Right renal cortex interstitium (tissue), 3 donors: Measurements from ENCODE around the gene CCDC74B. TPM values are rescaled to one million over a fixed set of nuclear protein-coding genes. Genes with fewer than 3 reads are reported as not detected.
"Not testable (repeated sequence)": the region's sequence is repeated elsewhere in the genome, so short reads cannot be mapped to it uniquely, and the experiment has no call there.

Experiments
- DNase-seq, 3 donors: peaks; one replicate each; pipeline ENCODE4 v3.0.0-alpha.2; 2013; ENCODE audit warnings: low read depth in 3 of 3, low spot score in 2 of 3
- polyA plus RNA-seq, 3 donors: library from polyadenylated mRNA; unstranded; fragments of 120-200 nt; gene quantifications; one replicate each; pipeline ENCODE4 v1.2.1, GENCODE V29; 2013; ENCODE audit not compliant: insufficient read length in 3 of 3

The CCDC74B gene
- polyA plus RNA-seq, 3 donors = 8.6 to 12.4 (median 11.6) TPM

- not testable (repeated sequence) for DNase-seq
Observed at GRCh38 chr2:130169163-130169562, 24.3 kb upstream of the CCDC74B start.

DNA sequence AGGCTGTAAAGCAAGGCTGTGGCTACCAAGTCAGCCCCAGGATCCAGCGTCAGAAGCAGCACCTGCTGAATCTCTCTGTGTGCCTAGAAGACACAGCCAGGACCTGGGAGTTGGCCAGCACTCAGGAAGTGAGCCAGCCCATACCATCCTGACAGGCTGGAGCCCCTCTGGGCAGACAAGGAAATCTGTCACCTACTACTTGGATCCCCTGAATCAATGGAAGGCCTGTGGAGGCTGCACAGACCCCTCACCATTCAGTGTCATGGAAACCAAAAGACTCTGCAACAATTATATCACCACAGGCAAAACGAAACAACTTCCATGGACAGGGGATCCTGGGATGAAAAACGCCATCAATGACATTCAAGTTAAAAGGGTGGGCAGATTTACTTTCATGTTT lies 21.7 kb upstream of the CCDC74B start:
- not testable (repeated sequence) for DNase-seq

DNA sequence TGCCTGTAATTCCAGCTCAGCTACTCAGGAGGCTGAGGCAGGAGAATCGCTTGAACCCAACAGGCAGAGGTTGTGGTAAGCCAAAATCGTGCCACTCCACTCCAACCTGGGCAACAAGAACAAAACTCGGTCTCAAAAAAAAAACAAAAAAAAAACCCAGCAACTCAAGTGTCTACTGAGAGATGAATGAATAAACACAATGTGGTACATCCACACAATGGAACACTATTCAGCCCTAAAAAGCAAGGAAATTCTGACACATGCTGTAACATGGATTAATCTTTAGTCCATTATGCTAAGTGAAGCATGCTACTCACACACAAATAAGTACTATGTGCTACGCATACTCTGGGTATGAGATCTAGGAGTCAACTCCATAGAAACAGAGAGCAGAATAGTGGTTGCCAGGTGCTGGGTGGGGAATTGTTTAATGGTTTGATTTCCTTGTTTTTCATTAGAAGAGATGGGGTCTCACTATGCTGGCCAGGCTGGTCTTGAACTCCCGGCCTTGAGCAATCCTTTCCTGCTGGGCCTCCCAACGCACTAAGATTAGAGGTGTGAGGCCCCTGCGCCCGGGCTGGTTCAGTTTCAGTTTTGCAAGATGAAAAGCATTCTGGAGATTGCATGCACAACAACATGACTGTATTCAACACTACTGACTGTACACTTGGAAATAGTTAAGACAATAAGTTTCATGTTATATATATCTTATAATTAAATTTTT lies 20.5 kb upstream of the CCDC74B start:
- no peak for DNase-seq

GRCh38 chr2:130162968-130163367 lies 18.1 kb upstream of the CCDC74B start:
- no peak for DNase-seq

GRCh38 chr2:130162486-130162885 lies 17.6 kb upstream of the CCDC74B start:
- not testable (repeated sequence) for DNase-seq

DNA sequence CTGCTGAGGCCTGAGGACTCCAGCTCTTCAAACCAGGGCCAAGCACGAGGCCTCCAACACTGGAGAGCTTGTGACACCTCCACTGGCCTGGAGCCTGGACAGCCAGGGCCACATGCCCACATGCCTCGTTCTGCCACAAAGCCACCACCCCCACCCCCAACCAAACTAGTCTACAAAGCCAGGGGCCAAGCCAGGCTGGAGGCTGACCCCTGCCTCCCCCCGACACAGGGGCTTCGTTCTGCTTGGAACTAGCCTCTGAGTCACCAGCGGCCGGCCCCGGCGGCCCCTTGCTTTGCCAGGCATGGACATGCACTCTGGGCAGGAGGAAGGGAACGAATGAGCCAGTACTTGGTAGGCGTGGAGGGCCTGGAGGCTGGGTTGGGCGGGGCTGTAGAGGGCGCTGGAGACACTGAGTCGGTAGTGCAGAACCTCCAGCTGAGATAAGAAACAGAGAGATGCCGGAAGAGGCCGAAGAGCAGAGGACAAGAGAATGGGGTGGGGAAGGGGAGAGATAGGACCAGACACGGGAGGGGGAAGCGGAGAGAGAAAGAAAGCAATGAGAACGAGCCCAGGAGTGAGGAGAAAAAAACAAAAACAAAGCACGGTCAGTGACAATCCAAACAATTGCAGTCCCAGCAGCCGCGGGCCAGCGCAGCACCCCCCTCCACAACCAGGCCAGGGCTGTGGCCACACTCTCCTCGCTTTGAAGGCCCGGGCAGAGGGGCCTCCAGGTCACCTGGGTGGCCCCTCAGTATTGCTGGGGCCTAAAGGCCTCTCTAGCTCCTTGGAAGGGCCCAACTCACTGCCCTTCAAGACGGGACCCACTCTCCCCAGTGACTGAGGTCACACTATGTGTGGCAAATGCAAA lies 16.2 kb upstream of the CCDC74B start:
- not testable (repeated sequence) for DNase-seq

GRCh38 chr2:130160131-130160530 lies 15.2 kb upstream of the CCDC74B start:
- no peak for DNase-seq

GRCh38 chr2:130159376-130159775 lies 14.5 kb upstream of the CCDC74B start:
- DNase-seq = not testable (repeated sequence)

DNA sequence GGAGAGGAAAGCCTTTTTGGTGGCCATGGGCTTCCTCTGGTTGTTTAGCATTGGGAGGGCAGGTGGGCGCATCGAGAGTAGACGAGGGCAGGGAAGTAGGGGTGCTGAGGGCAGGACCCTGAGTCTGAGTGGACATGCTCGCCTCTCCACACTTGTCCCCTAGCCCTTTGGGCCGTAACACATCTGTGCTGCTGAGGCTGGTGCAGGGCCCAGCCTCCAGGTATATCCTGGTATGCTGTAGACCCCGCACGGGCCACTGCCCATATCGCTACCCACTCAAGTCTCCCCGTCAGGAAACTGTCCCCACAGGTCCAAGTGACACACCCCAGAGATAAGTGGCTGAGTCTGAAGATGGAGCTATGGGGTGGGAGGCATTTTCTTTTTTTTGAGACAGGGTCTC lies 13.7 kb upstream of the CCDC74B start:
- DNase-seq = no peak

GRCh38 chr2:130157825-130158514 lies 13.1 kb upstream of the CCDC74B start:
- not testable (repeated sequence) for DNase-seq

GRCh38 chr2:130157354-130157753 lies 12.4 kb upstream of the CCDC74B start:
- DNase-seq = not testable (repeated sequence)

DNA sequence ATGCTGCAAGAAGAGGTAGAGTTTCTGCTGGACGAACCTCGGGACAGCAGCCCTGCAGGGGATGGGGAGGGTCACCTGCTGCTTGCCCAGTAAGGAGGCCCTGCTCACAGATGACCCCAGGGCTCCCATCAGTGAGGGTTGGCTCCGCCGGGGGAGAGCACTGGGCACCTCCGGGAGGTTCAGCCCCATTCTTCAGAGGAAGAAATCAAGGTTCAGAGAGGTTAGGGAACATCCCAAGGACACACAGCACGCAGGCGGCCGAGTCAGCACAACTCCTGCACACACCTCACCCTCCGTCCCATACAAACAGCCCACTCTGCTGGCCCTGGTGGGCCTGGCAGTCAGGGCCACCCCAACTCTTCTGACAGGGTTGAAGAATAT lies 11.7 kb upstream of the CCDC74B start:
- no peak for DNase-seq

GRCh38 chr2:130155956-130156623 lies 11.2 kb upstream of the CCDC74B start:
- not testable (repeated sequence) for DNase-seq

GRCh38 chr2:130154773-130155765 lies 10.2 kb upstream of the CCDC74B start:
- DNase-seq = no peak

DNA sequence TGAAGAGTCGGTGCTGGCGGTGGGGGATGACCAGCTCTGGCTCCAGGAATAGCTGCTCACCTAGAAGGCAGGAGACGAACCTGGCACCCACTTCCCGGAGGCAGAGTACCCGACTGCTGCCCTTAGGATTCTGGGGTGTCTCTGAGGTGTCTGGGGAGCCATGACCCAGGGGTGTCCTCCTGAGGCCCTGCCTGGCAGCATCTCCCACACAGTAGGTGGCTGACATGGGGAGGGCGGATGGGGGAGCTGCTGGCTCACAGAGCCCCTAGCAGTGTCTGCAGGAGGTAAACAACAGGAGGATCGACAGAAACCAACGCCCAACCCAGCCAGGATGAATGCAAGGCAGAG lies 9.5 kb upstream of the CCDC74B start:
- DNase-seq = not testable (repeated sequence)

- DNase-seq = not testable (repeated sequence)
Observed at GRCh38 chr2:130153721-130154422, 9.0 kb upstream of the CCDC74B start.

DNA sequence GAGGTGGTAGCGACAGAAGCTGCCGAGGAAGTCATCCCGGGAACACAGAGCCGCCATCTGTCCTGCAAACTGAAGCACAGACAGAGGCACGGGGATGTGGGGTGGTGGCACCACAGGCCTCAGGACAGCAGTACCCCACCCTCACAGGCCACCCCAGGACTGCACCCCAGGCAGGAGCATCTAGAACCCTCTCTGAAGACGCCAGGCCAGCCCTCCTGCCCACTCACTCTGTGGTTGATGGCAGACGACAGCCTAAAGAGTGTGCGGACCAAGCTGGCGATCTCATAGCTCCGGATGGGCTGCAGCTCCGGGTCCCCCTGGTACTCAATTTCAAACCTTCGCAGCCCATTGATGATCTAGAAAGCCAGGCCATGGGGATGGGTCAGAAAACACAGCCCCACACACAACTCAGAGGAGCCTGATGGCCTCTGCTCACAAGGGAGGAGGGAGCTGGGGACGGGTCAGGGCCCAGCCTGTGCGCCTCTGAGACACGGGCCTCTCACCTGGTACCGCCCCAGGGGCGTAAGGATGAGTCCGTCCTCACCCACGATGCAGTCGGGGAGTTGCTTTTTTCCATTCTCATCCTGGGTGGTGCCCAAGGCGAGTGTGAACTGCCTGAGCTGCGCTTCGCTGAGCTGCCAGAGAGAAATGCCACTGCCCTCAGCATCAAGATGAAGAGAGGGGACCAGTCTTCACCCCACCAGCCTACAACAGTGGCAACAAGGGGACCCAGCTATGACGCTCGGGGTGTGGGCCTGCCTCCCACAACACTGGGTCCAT lies 8.1 kb upstream of the CCDC74B start:
- DNase-seq = no peak

DNA sequence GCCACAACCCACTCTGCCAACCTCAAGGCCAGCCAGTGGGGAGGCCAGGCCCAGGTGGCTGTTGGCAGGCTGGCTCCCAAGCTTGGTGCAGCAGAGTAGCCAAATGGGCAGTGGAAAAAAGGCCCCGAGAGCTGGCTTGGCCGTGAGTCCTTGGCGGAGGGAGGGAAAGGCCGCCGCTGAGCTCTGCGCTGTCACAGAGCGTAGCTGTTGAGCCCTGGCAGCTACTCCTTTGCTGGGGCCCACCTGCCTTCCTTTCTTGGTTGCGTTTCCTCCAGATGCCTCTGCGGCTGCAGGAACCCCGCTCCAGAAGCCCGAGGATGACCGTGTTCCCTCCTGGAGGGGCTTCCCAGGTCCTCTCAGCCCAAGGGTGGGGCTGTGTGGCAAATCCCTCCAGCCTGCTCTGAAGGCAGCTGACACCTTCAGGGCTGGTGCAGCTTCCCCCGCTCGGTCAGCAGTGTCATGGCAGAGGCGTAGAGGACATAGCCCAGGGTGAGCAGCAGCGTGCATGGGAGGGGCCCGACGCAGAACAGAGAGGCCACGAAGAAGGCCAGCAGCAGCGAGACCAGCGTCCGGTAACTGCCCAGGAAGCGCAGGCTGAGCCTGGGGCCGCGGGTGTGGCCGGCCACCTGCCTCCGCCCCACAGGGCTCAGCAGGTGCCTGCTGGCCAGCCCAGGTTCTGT lies 7.4 kb upstream of the CCDC74B start:
- DNase-seq = not testable (repeated sequence)
